Ectodermal cell (in vitro differentiated cells): ENCODE data around the gene FGD4.

Experiments
- H3K27ac ChIP-seq: 2 replicates; pipeline ENCODE4 v1.7.0; 2013; ENCODE audit warnings: mild to moderate bottlenecking, low read depth, low read length; ENCODE audit not compliant: insufficient read depth, poor library complexity, severe bottlenecking
- H3K27me3 ChIP-seq: 2 replicates; pipeline ENCODE4 v1.7.0; 2013; ENCODE audit warnings: mild to moderate bottlenecking, low read length; ENCODE audit not compliant: insufficient read depth, control insufficient read depth, poor library complexity, severe bottlenecking
- H3K36me3 ChIP-seq: one replicate; pipeline ENCODE4 v1.7.0; 2013; ENCODE audit warnings: low read length; ENCODE audit not compliant: control insufficient read depth, insufficient read depth
- H3K4me1 ChIP-seq: one replicate; pipeline ENCODE4 v1.7.0; 2013; ENCODE audit warnings: low read length; ENCODE audit not compliant: control insufficient read depth, insufficient read depth
- H3K4me3 ChIP-seq: 2 replicates; pipeline ENCODE4 v1.7.0; 2013; ENCODE audit warnings: low read depth, low read length, control low read depth; ENCODE audit not compliant: insufficient read depth
- H3K9me3 ChIP-seq: 2 replicates; pipeline ENCODE4 v1.7.0; 2013; ENCODE audit warnings: mild to moderate bottlenecking, low read length, moderate library complexity; ENCODE audit not compliant: control insufficient read depth
- WGBS, 2 experiments: methylation state at CpG; one replicate each; pipeline ENCODE4 v1.1.7; 2013; ENCODE audit warnings: missing lambda C conversion rate in 2 of 2; 5-methylcytosine and 5-hydroxymethylcytosine counted together

Gene FGD4

DNA sequence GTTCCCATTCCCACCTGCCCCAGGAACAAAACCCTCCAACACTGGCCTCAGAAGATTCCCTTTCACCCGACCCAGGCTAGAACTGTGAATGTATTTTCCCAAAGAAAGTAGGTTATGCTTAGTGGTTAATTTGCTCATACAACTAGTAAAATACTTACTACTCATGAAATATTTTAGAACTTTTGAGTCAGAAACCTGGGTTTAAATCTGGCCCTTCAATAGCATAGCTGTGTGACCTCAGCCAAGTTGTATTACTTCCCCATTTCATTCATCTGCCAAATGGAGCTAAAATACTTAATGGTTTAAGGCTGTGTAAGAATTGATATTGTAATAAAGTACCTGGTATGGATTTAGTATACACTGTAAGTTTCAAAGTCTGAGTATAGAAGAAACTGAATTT is 210.6 kb downstream of the FGD4 start:
- peaks cover 21% of the 10 kb centered on the region for H3K36me3 ChIP-seq
- no peak overlapping the region for H3K27ac ChIP-seq
- no peaks in the 10 kb centered on the region for H3K9me3 ChIP-seq
- no peaks in the 10 kb centered on the region for H3K4me1 ChIP-seq
- H3K4me3 ChIP-seq, result no peak overlapping the region
- WGBS, 2 experiments, result 80% methylated on average over 1 of the region's 1 CpG; no CpG with 5 or more reads in 1 of the 2 experiments
- no peaks in the 10 kb centered on the region for H3K27me3 ChIP-seq

DNA sequence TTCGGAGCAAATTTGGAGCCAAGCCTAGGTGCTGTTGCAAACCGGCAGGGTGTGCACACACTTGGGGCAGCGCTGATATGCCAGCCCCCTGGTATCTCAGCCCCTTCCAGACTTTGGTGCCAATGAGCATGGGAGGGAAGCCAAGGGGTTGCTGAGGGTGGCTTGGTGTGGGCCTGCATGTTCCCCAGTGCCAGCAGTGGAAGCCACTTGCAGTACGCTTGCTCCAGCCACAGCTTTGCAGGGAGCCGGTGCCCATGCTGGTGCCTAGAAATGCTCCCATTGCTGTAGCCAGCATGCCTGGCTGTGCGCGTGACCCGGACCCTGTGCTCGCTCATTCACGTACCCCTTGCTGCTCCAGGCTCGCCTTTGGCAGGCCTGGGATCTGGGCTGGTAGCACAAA is 212.6 kb downstream of the FGD4 start:
- Histone ChIP-seq H3K4me1 (no peaks in the 10 kb centered on the region), H3K27me3 (no peaks in the 10 kb centered on the region), H3K4me3 (no peak overlapping the region), H3K36me3 (peaks cover 25% of the 10 kb centered on the region), H3K9me3 (no peaks in the 10 kb centered on the region), H3K27ac (no peak overlapping the region)
- WGBS, 2 experiments, result 92 to 95% methylated on average over 11 of the region's 11 CpGs

- no peaks in the 10 kb centered on the region for H3K9me3 ChIP-seq
- peaks cover 21% of the 10 kb centered on the region for H3K36me3 ChIP-seq
- H3K27me3 ChIP-seq, result no peaks in the 10 kb centered on the region
- 82 to 98% methylated on average over 2 to 3 of the region's 3 CpGs for WGBS, 2 experiments
- H3K4me1 ChIP-seq, result no peaks in the 10 kb centered on the region
- no peak overlapping the region for H3K27ac ChIP-seq
- H3K4me3 ChIP-seq, result no peak overlapping the region
Measured at GRCh38 chr12:32612658-32613614, 213.6 kb downstream of the FGD4 start.

DNA sequence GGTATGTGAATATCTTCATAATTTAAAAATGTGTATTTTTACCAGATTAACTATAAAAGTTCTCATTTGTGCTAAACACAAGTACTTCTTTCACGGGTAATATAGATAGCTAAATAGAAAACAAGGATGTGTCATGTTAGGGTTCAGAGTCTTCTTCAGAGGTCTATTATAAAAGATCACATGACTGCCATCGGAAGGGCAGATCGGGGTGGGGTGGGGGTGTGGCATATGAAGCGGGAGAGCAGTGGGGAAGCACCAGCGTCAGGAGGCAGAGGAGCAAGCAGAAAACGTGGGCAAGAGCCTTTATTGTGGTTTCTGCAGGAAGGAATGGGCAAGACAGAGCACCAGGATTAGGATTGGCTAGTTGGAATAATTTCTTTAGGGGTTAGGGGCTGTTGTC is 216.1 kb downstream of the FGD4 start:
- Histone ChIP-seq H3K36me3 (peaks cover 26% of the 10 kb centered on the region), H3K9me3 (no peaks in the 10 kb centered on the region), H3K27me3 (no peaks in the 10 kb centered on the region), H3K4me1 (no peaks in the 10 kb centered on the region), H3K4me3 (no peak overlapping the region), H3K27ac (no peak overlapping the region)
- 78 to 83% methylated on average over 6 of the region's 6 CpGs for WGBS, 2 experiments

GRCh38 chr12:32617534-32617933 is 218.2 kb downstream of the FGD4 start:
- WGBS, 2 experiments, result 94 to 95% methylated on average over 1 to 4 of the region's 4 CpGs
- Histone ChIP-seq H3K9me3 (no peaks in the 10 kb centered on the region), H3K4me1 (no peaks in the 10 kb centered on the region), H3K27ac (no peak overlapping the region), H3K36me3 (peaks cover 26% of the 10 kb centered on the region), H3K27me3 (no peaks in the 10 kb centered on the region), H3K4me3 (no peak overlapping the region)

GRCh38 chr12:32618115-32618514 is 218.8 kb downstream of the FGD4 start:
- Histone ChIP-seq H3K4me1 (no peaks in the 10 kb centered on the region), H3K4me3 (no peak overlapping the region), H3K27ac (no peak overlapping the region), H3K27me3 (no peaks in the 10 kb centered on the region), H3K36me3 (peaks cover 26% of the 10 kb centered on the region), H3K9me3 (no peaks in the 10 kb centered on the region)
- WGBS, 2 experiments, result 93 to 97% methylated on average over 1 to 3 of the region's 3 CpGs

DNA sequence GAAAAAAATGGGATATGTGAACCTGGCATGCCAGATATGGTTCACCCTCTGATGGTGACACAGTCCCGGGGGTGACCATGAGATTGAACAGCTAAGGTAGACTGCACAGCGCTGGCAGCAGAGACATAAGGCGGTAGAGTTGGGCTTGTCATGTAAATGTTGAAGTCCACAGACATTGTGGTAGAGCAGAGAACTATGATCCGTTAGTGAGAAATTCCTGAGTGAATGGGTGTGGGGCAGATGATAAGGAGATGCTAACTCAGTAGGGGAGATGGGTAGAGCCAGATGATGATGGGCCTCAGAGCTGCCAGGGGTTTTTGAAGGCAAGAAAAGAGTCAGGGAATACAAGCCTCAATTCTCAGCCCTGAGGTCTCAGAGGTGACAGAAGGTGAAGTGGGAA is 228.6 kb downstream of the FGD4 start:
- H3K27ac ChIP-seq, result no peak overlapping the region
- no peaks in the 10 kb centered on the region for H3K9me3 ChIP-seq
- peaks cover 23% of the 10 kb centered on the region for H3K36me3 ChIP-seq
- H3K4me1 ChIP-seq, result no peaks in the 10 kb centered on the region
- H3K27me3 ChIP-seq, result no peaks in the 10 kb centered on the region
- 93 to 94% methylated on average over 4 of the region's 4 CpGs for WGBS, 2 experiments
- H3K4me3 ChIP-seq, result no peak overlapping the region

DNA sequence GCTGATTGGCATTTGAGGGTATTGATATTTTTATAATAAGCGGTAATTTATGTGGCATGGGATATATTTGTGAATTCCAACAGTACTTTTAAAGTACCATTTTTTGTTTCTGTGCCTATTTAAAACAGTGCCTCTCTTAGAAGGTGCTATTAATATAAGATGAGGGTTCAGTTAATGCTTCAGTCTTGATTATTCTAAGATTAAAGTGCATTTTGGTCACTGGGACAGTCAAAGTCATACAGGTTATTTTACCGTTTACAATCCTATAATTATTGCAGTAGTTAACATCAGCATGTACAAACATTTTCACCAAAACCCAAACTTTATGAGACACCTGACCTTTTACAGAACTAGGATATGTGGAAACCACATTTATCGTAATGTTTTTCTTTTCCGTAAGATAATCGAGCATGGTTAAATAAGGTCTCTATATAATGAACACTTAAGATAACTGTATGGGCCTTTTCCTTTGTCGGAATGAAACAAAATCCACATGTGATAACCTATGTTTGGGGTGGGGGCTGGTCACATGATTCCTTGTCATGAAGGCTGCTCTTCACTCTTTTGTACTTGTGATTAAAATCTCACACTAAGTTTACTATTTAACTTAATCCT is 242.0 kb downstream of the FGD4 start:
- H3K36me3 ChIP-seq, result peaks cover 18% of the 10 kb centered on the region
- no peaks in the 10 kb centered on the region for H3K9me3 ChIP-seq
- H3K4me3 ChIP-seq, result no peak overlapping the region
- WGBS, 2 experiments, result 95 to 100% methylated on average over 6 of the region's 6 CpGs
- no peak overlapping the region for H3K27ac ChIP-seq
- H3K27me3 ChIP-seq, result no peaks in the 10 kb centered on the region
- no peaks in the 10 kb centered on the region for H3K4me1 ChIP-seq

GRCh38 chr12:32644431-32644830 is 245.1 kb downstream of the FGD4 start:
- H3K4me3 ChIP-seq, result no peak overlapping the region
- no peaks in the 10 kb centered on the region for H3K9me3 ChIP-seq
- peaks cover 4% of the 10 kb centered on the region for H3K36me3 ChIP-seq
- H3K27ac ChIP-seq, result no peak overlapping the region
- 100% methylated on average over 1 of the region's 2 CpGs for WGBS, 2 experiments
- no peaks in the 10 kb centered on the region for H3K27me3 ChIP-seq
- H3K4me1 ChIP-seq, result no peaks in the 10 kb centered on the region

GRCh38 chr12:32647275-32647674 is 247.9 kb downstream of the FGD4 start:
- H3K36me3 ChIP-seq, result peaks cover 4% of the 10 kb centered on the region
- 89 to 91% methylated on average over 3 of the region's 3 CpGs for WGBS, 2 experiments
- no peaks in the 10 kb centered on the region for H3K9me3 ChIP-seq
- H3K27me3 ChIP-seq, result no peaks in the 10 kb centered on the region
- H3K4me1 ChIP-seq, result no peaks in the 10 kb centered on the region
- no peak overlapping the region for H3K27ac ChIP-seq
- no peak overlapping the region for H3K4me3 ChIP-seq
